ENCODE data around the gene KRTAP2-1. TPM values are rescaled to one million over a fixed set of nuclear protein-coding genes. Genes with fewer than 3 reads are reported as not detected.
"Not testable (repeated sequence)": the region's sequence is repeated elsewhere in the genome, so short reads cannot be mapped to it uniquely, and the experiment has no call there.

KRTAP2-1 gene
- not detected for total RNA-seq
- long read RNA-seq: 0 reads

GRCh38 chr17:41046735-41047465, at the start of gene KRTAP2-1:
Gene KRTAP2-1, minus strand, starts transcription at chr17:41047316. Its CDS starts 49 bp downstream, at chr17:41047267.
- intact Hi-C loops (cut with micrococcal nuclease); DNase-seq; ATAC-seq: not testable (repeated sequence)

- DNase-seq (no peak), ATAC-seq (no peak)
- intact Hi-C loops (cut with micrococcal nuclease): no loop called here
Observed at GRCh38 chr17:41096055-41096454, 48.9 kb upstream of the KRTAP2-1 start.

- not testable (repeated sequence) for ATAC-seq, DNase-seq
Observed at GRCh38 chr17:41088760-41089352, 41.7 kb upstream of the KRTAP2-1 start.

GRCh38 chr17:41084100-41084856, 37.2 kb upstream of the KRTAP2-1 start, which contains the start of gene KRTAP4-7:
Gene KRTAP4-7, plus strand, starts transcription at chr17:41084150. Its CDS starts 57 bp downstream, at chr17:41084207.
- intact Hi-C loops (cut with micrococcal nuclease); ATAC-seq; DNase-seq: not testable (repeated sequence)

More at GRCh38 chr17:41088760-41089352, 41.7 kb upstream of the KRTAP2-1 start:
- intact Hi-C loops (cut with micrococcal nuclease): not testable (repeated sequence)

- ATAC-seq; DNase-seq; intact Hi-C loops (cut with micrococcal nuclease): not testable (repeated sequence)
Observed at GRCh38 chr17:41083427-41083826, 36.3 kb upstream of the KRTAP2-1 start.

- no peak for DNase-seq
- intact Hi-C loops (cut with micrococcal nuclease): no loop called here
- ATAC-seq: no peak
Observed at GRCh38 chr17:41082626-41083025, 35.5 kb upstream of the KRTAP2-1 start.

GRCh38 chr17:41076788-41077187, 29.7 kb upstream of the KRTAP2-1 start:
- ATAC-seq (no peak), DNase-seq (no peak)
- intact Hi-C loops (cut with micrococcal nuclease): no loop called here

GRCh38 chr17:41073676-41074075, 26.6 kb upstream of the KRTAP2-1 start:
- intact Hi-C loops (cut with micrococcal nuclease): no loop called here
- DNase-seq (no peak), ATAC-seq (no peak)

GRCh38 chr17:41071606-41072360, 24.7 kb upstream of the KRTAP2-1 start:
- no peak for DNase-seq
- ATAC-seq: no peak
- intact Hi-C loops (cut with micrococcal nuclease): no loop called here

- DNase-seq (no peak), ATAC-seq (no peak)
- intact Hi-C loops (cut with micrococcal nuclease): no loop called here
Observed at GRCh38 chr17:41069031-41069430, 21.9 kb upstream of the KRTAP2-1 start.

GRCh38 chr17:41067281-41067680, 20.2 kb upstream of the KRTAP2-1 start:
- intact Hi-C loops (cut with micrococcal nuclease): no loop called here
- DNase-seq (no peak), ATAC-seq (no peak)

GRCh38 chr17:41065829-41066624, 18.9 kb upstream of the KRTAP2-1 start, which contains the start of gene KRTAP2-4:
Gene KRTAP2-4, minus strand, starts transcription at chr17:41065879. Its CDS starts 34 bp downstream, at chr17:41065845.
- DNase-seq (no peak), ATAC-seq (no peak)
- intact Hi-C loops (cut with micrococcal nuclease): no loop called here

GRCh38 chr17:41065016-41065689, 18.0 kb upstream of the KRTAP2-1 start:
- ATAC-seq; intact Hi-C loops (cut with micrococcal nuclease); DNase-seq: not testable (repeated sequence)

- DNase-seq (no peak), ATAC-seq (no peak)
- intact Hi-C loops (cut with micrococcal nuclease): no loop called here
Observed at GRCh38 chr17:41064301-41064700, 17.2 kb upstream of the KRTAP2-1 start.

- no peak for ATAC-seq
- no peak for DNase-seq
- intact Hi-C loops (cut with micrococcal nuclease): no loop called here
Observed at GRCh38 chr17:41063449-41063848, 16.3 kb upstream of the KRTAP2-1 start.

GRCh38 chr17:41061964-41062363, 14.8 kb upstream of the KRTAP2-1 start:
- no peak for DNase-seq
- intact Hi-C loops (cut with micrococcal nuclease): no loop called here
- no peak for ATAC-seq

GRCh38 chr17:41060052-41060604, 13.0 kb upstream of the KRTAP2-1 start, which contains the start of gene KRTAP2-3:
Gene KRTAP2-3, minus strand, starts transcription at chr17:41060114. Its CDS starts 64 bp downstream, at chr17:41060050.
- intact Hi-C loops (cut with micrococcal nuclease): no loop called here

More at GRCh38 chr17:41060052-41060604, 13.0 kb upstream of the KRTAP2-1 start, which contains the start of gene KRTAP2-3:
- no peak for DNase-seq
- ATAC-seq: no peak
